Activated CD4-positive, alpha-beta T cell treated with anti-CD3 and anti-CD28 coated beads, Interleukin-2, amount 10 ng/mL, durations not matched to agents 7 days and 5 days (primary cell): ENCODE results near the gene RAP1B. TPM values are rescaled to one million over a fixed set of nuclear protein-coding genes. Genes with fewer than 3 reads are reported as not detected.
"Not testable (repeated sequence)": the region's sequence is repeated elsewhere in the genome, so short reads cannot be mapped to it uniquely, and the experiment has no call there.

Experiments
- CTCF ChIA-PET: fragments of 350-600 bp; sonication (Branson Sonifier 250); formaldehyde crosslinking; loops from one replicate; lab custom pipeline; 2021; ENCODE audit warnings: antibody characterized with exemption; lab: Charles Lee
- POLR2A ChIA-PET: fragments of 350-600 bp; sonication (Branson Sonifier 250); formaldehyde crosslinking; loops from one replicate; lab custom pipeline; 2021; ENCODE audit warnings: antibody characterized with exemption; lab: Charles Lee
- DNase-seq: peaks from one replicate; pipeline ENCODE4 v3.0.0-alpha.2; 2020
- H3K27ac Mint-ChIP-seq: one replicate; pipeline ENCODE4 v1.8.0; 2021; ENCODE audit warnings: mild to moderate bottlenecking, moderate library complexity, mixed read lengths
- H3K27me3 Mint-ChIP-seq: one replicate; pipeline ENCODE4 v1.8.0; 2021; ENCODE audit warnings: mixed read lengths
- H3K36me3 Mint-ChIP-seq: one replicate; pipeline ENCODE4 v1.8.0; 2021; ENCODE audit warnings: low read depth, mixed read lengths
- H3K4me1 Mint-ChIP-seq: one replicate; pipeline ENCODE4 v1.8.0; 2021; ENCODE audit warnings: mixed read lengths
- H3K4me3 Mint-ChIP-seq: one replicate; pipeline ENCODE4 v1.8.0; 2021; ENCODE audit warnings: mild to moderate bottlenecking, moderate library complexity, mixed read lengths
- H3K9me3 Mint-ChIP-seq: one replicate; pipeline ENCODE4 v1.8.0; 2021; ENCODE audit warnings: mixed read lengths
- total RNA-seq, 2 experiments: library from RNA; stranded (reverse); gene quantifications; one replicate each; pipeline ENCODE4 v1.2.3, GENCODE V29; 2021

Gene RAP1B
- total RNA-seq, 2 experiments from 2014 or later: 223 to 284 TPM

GRCh38 chr12:68624933-68625332, 14.2 kb downstream of the RAP1B start:
- H3K4me3 Mint-ChIP-seq: no peak overlapping the region
- ChIA-PET POLR2A (no interaction called here), CTCF (interaction anchor here (1.1 kb wide), 1 partner anchor 14 kb away, joined by 4 read pairs; no protein-coding TSS in a partner anchor)
- H3K27ac Mint-ChIP-seq: no peak overlapping the region
- no peaks in the 10 kb centered on the region for H3K27me3 Mint-ChIP-seq
- DNase-seq: no peak
- H3K4me1 Mint-ChIP-seq: peaks cover 58% of the 10 kb centered on the region
- peaks cover 13% of the 10 kb centered on the region for H3K9me3 Mint-ChIP-seq
- peaks cover 86% of the 10 kb centered on the region for H3K36me3 Mint-ChIP-seq

GRCh38 chr12:68627673-68628319, 17.1 kb downstream of the RAP1B start:
- POLR2A ChIA-PET: interaction anchor here (0.6 to 0.7 kb wide), 2 partner anchors 62 to 130 kb away, joined by 3 to 10 read pairs; no protein-coding TSS in a partner anchor
- CTCF ChIA-PET: interaction anchor here (0.6 to 1.2 kb wide), 2 partner anchors 12 to 65 kb away, joined by 3 to 5 read pairs; no protein-coding TSS in a partner anchor
- H3K27me3 Mint-ChIP-seq: no peaks in the 10 kb centered on the region
- H3K36me3 Mint-ChIP-seq: peaks cover 79% of the 10 kb centered on the region
- peaks cover 57% of the 10 kb centered on the region for H3K4me1 Mint-ChIP-seq
- no peak overlapping the region for H3K4me3 Mint-ChIP-seq
- H3K9me3 Mint-ChIP-seq: peaks cover 13% of the 10 kb centered on the region
- DNase-seq: no peak
- H3K27ac Mint-ChIP-seq: peak overlapping the region; percentile 13

- ChIA-PET CTCF (interaction anchor here (0.5 to 1.4 kb wide), 3 partner anchors 15 to 64 kb away, joined by 3 to 5 read pairs (median 4); no protein-coding TSS in a partner anchor), POLR2A (interaction anchor here (0.5 kb wide), 1 partner anchor 53 kb away, joined by 3 read pairs; no protein-coding TSS in a partner anchor)
- Mint-ChIP-seq H3K27ac (peak overlapping the region; percentile 54), H3K36me3 (peaks cover 73% of the 10 kb centered on the region), H3K4me3 (no peak overlapping the region), H3K27me3 (no peaks in the 10 kb centered on the region), H3K9me3 (peaks cover 13% of the 10 kb centered on the region), H3K4me1 (peaks cover 56% of the 10 kb centered on the region)
- DNase-seq: no peak
Observed at GRCh38 chr12:68628698-68629097, 18.0 kb downstream of the RAP1B start.

DNA sequence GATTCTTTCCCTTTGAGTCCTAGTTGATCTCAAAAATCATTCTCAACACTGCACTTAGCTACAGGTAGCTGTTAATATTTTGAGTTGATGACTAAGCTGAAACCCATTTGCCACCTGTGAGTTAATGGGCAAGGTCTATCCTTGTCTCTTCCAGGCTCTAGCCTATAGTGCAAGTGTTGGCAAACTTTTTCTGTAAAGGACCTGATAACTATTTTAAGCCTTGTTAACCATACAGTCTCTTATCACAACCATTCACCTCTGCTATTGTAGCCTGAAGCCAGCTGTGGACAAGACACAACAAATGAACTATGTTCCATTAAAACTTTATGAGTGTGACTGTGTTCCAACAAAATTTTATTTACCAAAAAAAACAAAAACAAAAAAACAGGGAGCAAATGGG, 19.4 kb downstream of the RAP1B start:
- Mint-ChIP-seq H3K9me3 (peaks cover 11% of the 10 kb centered on the region), H3K27me3 (no peaks in the 10 kb centered on the region), H3K4me1 (peaks cover 63% of the 10 kb centered on the region), H3K36me3 (peaks cover 67% of the 10 kb centered on the region), H3K4me3 (no peak overlapping the region), H3K27ac (no peak overlapping the region)
- DNase-seq: no peak
- ChIA-PET POLR2A (interaction anchor here (0.6 kb wide), 1 partner anchor 14 kb away, joined by 3 read pairs; no protein-coding TSS in a partner anchor), CTCF (interaction anchor here (1.3 to 1.4 kb wide), 2 partner anchors 10 to 16 kb away, joined by 3 to 4 read pairs; no protein-coding TSS in a partner anchor)

DNA sequence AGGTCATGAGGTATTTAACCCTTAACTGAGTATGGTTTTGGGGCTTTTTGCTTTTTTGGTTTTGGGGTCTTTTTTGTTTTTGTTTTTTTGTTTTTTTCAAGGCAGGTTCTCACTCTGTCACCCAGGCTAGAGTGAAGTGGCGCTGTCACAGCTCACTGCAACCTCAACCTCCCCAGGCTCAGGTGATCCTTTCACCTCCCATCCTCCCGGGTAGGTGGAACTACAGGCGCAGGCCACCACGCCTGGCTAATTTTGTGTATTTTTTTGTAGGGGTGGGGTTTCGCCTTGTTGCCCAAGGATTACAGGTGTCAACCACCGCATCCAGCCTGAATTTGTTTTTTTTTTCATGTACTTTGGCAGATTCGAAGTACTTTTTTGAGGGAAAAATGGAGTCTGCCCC, 19.9 kb downstream of the RAP1B start:
- H3K9me3 Mint-ChIP-seq: peaks cover 10% of the 10 kb centered on the region
- no peaks in the 10 kb centered on the region for H3K27me3 Mint-ChIP-seq
- ChIA-PET CTCF (interaction anchor here (1.3 kb wide), 1 partner anchor 9 kb away, joined by 3 read pairs; no protein-coding TSS in a partner anchor), POLR2A (interaction anchor here (0.6 kb wide), 1 partner anchor 15 kb away, joined by 3 read pairs; no protein-coding TSS in a partner anchor)
- H3K36me3 Mint-ChIP-seq: peaks cover 63% of the 10 kb centered on the region
- peaks cover 64% of the 10 kb centered on the region for H3K4me1 Mint-ChIP-seq
- no peak for DNase-seq
- no peak overlapping the region for H3K27ac Mint-ChIP-seq
- no peak overlapping the region for H3K4me3 Mint-ChIP-seq

GRCh38 chr12:68631227-68631626, 20.5 kb downstream of the RAP1B start:
- ChIA-PET POLR2A (no interaction called here), CTCF (no interaction called here)

GRCh38 chr12:68632486-68632885, 21.8 kb downstream of the RAP1B start:
- peaks cover 47% of the 10 kb centered on the region for H3K36me3 Mint-ChIP-seq
- H3K27ac Mint-ChIP-seq: no peak overlapping the region
- no peaks in the 10 kb centered on the region for H3K27me3 Mint-ChIP-seq
- ChIA-PET POLR2A (no interaction called here), CTCF (no interaction called here)
- peaks cover 60% of the 10 kb centered on the region for H3K4me1 Mint-ChIP-seq
- no peak for DNase-seq
- H3K9me3 Mint-ChIP-seq: peaks cover 8% of the 10 kb centered on the region
- H3K4me3 Mint-ChIP-seq: no peak overlapping the region

More at GRCh38 chr12:68631227-68631626, 20.5 kb downstream of the RAP1B start:
- Mint-ChIP-seq H3K36me3 (peaks cover 58% of the 10 kb centered on the region), H3K27ac (no peak overlapping the region), H3K4me3 (no peak overlapping the region), H3K27me3 (no peaks in the 10 kb centered on the region), H3K9me3 (peaks cover 10% of the 10 kb centered on the region), H3K4me1 (peaks cover 64% of the 10 kb centered on the region)
- no peak for DNase-seq

- ChIA-PET POLR2A (no interaction called here), CTCF (interaction anchor here (0.9 kb wide), 1 partner anchor 11 kb away, joined by 3 read pairs; no protein-coding TSS in a partner anchor)
- DNase-seq: no peak
- Mint-ChIP-seq H3K9me3 (no peaks in the 10 kb centered on the region), H3K27me3 (no peaks in the 10 kb centered on the region), H3K4me3 (no peak overlapping the region), H3K36me3 (peaks cover 38% of the 10 kb centered on the region), H3K4me1 (peaks cover 67% of the 10 kb centered on the region), H3K27ac (peak overlapping the region; percentile 33)
Observed at GRCh38 chr12:68633614-68634558, 23.2 kb downstream of the RAP1B start.

DNA sequence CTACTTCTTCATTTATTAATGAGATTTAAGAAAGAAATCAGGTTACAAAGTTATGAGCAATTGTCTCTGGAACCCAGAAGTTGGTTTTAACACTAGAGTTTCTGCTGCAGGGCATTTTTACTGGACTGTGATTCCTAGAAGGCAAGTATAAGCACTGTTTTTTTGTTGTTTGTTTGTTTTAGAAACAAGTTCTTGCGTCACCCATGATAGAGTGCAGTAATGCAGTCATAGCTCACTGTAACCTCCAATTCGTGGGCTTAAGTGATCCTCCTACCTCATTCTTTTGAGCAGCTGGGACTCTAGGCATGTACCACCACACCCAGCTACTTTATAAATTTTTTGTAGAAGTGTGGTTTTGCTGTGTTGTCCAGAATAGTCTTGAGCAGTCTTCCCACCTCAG, 25.6 kb downstream of the RAP1B start:
- Mint-ChIP-seq H3K27ac (no peak overlapping the region), H3K4me1 (peaks cover 72% of the 10 kb centered on the region), H3K4me3 (no peak overlapping the region), H3K9me3 (no peaks in the 10 kb centered on the region), H3K36me3 (peaks cover 30% of the 10 kb centered on the region), H3K27me3 (no peaks in the 10 kb centered on the region)
- POLR2A ChIA-PET: no interaction called here
- no peak for DNase-seq
- CTCF ChIA-PET: interaction anchor here (0.7 kb wide), 1 partner anchor 27 kb away, joined by 3 read pairs; no protein-coding TSS in a partner anchor

DNA sequence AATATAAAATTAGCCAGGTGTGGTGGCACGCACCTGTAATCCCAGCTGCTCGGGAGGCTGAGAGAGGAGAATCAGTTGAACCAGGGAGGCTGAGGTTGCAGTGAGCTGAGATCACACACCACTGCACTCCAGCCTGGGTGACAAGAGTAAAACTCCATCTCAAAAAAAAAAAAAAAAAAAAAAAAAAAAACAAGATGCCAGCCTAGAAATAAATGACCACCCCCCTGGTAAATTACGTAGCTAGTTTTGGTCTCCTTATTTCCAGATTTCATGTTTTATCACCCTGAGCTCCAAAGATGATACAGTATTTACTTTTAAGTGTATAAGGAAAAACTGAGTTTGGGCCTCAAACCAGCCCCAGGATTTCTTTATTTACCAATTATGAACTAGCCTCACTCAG, 26.7 kb downstream of the RAP1B start:
- H3K27ac Mint-ChIP-seq, H3K9me3 Mint-ChIP-seq, CTCF ChIA-PET, POLR2A ChIA-PET, H3K4me3 Mint-ChIP-seq, H3K27me3 Mint-ChIP-seq, DNase-seq: not testable (repeated sequence)
- Mint-ChIP-seq H3K36me3 (peaks cover 30% of the 10 kb centered on the region), H3K4me1 (peaks cover 75% of the 10 kb centered on the region)

DNA sequence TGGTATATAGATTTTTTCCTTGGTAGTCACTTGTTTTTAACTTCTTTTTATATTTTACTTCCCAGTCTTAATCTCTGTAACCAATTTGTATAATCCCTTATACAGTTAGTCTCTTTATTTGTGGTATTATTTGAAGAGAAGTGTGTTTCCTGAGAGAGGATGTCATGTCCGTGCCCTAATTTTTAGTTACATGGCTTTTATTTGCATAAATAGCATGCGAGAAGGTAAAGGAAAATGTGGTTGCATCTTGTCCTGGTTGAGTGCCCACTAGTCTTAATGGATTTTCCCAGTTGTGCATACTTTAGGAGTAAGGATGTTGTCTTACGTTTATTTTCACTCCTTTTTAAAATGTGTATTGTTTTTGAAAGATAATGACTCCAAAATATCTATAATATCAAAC, 27.5 kb downstream of the RAP1B start:
- Mint-ChIP-seq H3K4me3 (no peak overlapping the region), H3K9me3 (no peaks in the 10 kb centered on the region), H3K27me3 (no peaks in the 10 kb centered on the region), H3K36me3 (peaks cover 31% of the 10 kb centered on the region), H3K4me1 (peaks cover 73% of the 10 kb centered on the region), H3K27ac (no peak overlapping the region)
- CTCF ChIA-PET: no interaction called here
- DNase-seq: no peak
- POLR2A ChIA-PET: no interaction called here

- Mint-ChIP-seq H3K36me3 (peaks cover 32% of the 10 kb centered on the region), H3K9me3 (no peaks in the 10 kb centered on the region), H3K4me3 (no peak overlapping the region), H3K27ac (peak overlapping the region; percentile 25), H3K27me3 (no peaks in the 10 kb centered on the region), H3K4me1 (peaks cover 70% of the 10 kb centered on the region)
- no peak for DNase-seq
- ChIA-PET CTCF (interaction anchor here (0.7 to 1.3 kb wide), 6 partner anchors 9 to 223 kb away, joined by 3 to 4 read pairs (median 4); no protein-coding TSS in a partner anchor), POLR2A (no interaction called here)
Observed at GRCh38 chr12:68638721-68639395, 28.2 kb downstream of the RAP1B start.
